Chondrocyte (in vitro differentiated cells): ENCODE measurements around the gene KIAA0040. TPM values are rescaled to one million over a fixed set of nuclear protein-coding genes. Genes with fewer than 3 reads are reported as not detected.

Source experiments
- DNase-seq: peaks from one replicate; pipeline ENCODE4 v3.0.0; 2021; ENCODE audit warnings: mixed read lengths, low spot score
- H3K27ac Mint-ChIP-seq: one replicate; pipeline ENCODE4 v1.8.0; 2021; ENCODE audit warnings: mild to moderate bottlenecking, moderate library complexity, mixed read lengths; ENCODE audit not compliant: unreplicated experiment
- H3K27me3 Mint-ChIP-seq: 2 replicates; pipeline ENCODE4 v1.8.0; 2021; ENCODE audit warnings: low read depth, mixed read lengths
- H3K36me3 Mint-ChIP-seq: 2 replicates; pipeline ENCODE4 v1.8.0; 2021; ENCODE audit warnings: low read depth, mixed read lengths
- H3K4me1 Mint-ChIP-seq: 2 replicates; pipeline ENCODE4 v1.8.0; 2021; ENCODE audit warnings: low read depth, mild to moderate bottlenecking, mixed read lengths
- H3K4me3 Mint-ChIP-seq: one replicate; pipeline ENCODE4 v1.8.0; 2021; ENCODE audit warnings: mild to moderate bottlenecking, moderate library complexity, mixed read lengths; ENCODE audit not compliant: unreplicated experiment
- H3K9me3 Mint-ChIP-seq: 2 replicates; pipeline ENCODE4 v1.8.0; 2021; ENCODE audit warnings: low read depth, mixed read lengths
- CTCF ChIP-seq: fragments of 200-600 bp; sonication (generic); IDR thresholded peaks from 2 replicates; pipeline ENCODE4 v1.5.0; 2021; ENCODE audit warnings: antibody characterized with exemption, mild to moderate bottlenecking, moderate library complexity
- total RNA-seq: library from RNA; stranded (reverse); gene quantifications from 3 replicates; pipeline ENCODE4 v1.2.1, GENCODE V29; 2021

KIAA0040 gene
- total RNA-seq, 1 donor from 2014 or later, result 0.75 TPM

- Mint-ChIP-seq H3K9me3 (peaks cover 2% of the 10 kb centered on the region), H3K36me3 (no peaks in the 10 kb centered on the region), H3K27me3 (peaks cover 10% of the 10 kb centered on the region), H3K4me3 (no peak overlapping the region), H3K27ac (no peak overlapping the region), H3K4me1 (peaks cover 23% of the 10 kb centered on the region)
- DNase-seq, result no peak
- TF ChIP-seq CTCF, result no peak
These were observed 55.2 kb downstream of the KIAA0040 start for GRCh38 chr1:175137369-175137768.

- DNase-seq, result no peak
- no peak for TF ChIP-seq CTCF
- no peak overlapping the region for H3K27ac Mint-ChIP-seq
- H3K4me3 Mint-ChIP-seq, result no peak overlapping the region
- peaks cover 33% of the 10 kb centered on the region for H3K4me1 Mint-ChIP-seq
- no peaks in the 10 kb centered on the region for H3K36me3 Mint-ChIP-seq
- peaks cover 2% of the 10 kb centered on the region for H3K9me3 Mint-ChIP-seq
- H3K27me3 Mint-ChIP-seq, result peaks cover 10% of the 10 kb centered on the region
These were observed 56.3 kb downstream of the KIAA0040 start for GRCh38 chr1:175136246-175136645.

- Mint-ChIP-seq H3K27me3 (peaks cover 10% of the 10 kb centered on the region), H3K4me1 (peaks cover 42% of the 10 kb centered on the region), H3K36me3 (no peaks in the 10 kb centered on the region), H3K9me3 (peaks cover 2% of the 10 kb centered on the region), H3K4me3 (no peak overlapping the region), H3K27ac (peak overlapping the region; percentile 23)
- no peak for DNase-seq
- TF ChIP-seq CTCF, result no peak
These were observed 58.1 kb downstream of the KIAA0040 start for GRCh38 chr1:175134500-175134899.

- TF ChIP-seq CTCF, result no peak
- Mint-ChIP-seq H3K36me3 (no peaks in the 10 kb centered on the region), H3K4me3 (no peak overlapping the region), H3K27ac (peak overlapping the region; percentile 85), H3K27me3 (peaks cover 10% of the 10 kb centered on the region), H3K4me1 (peaks cover 42% of the 10 kb centered on the region), H3K9me3 (peaks cover 2% of the 10 kb centered on the region)
- DNase-seq, result no peak
These were observed 58.7 kb downstream of the KIAA0040 start for GRCh38 chr1:175133673-175134435.

- no peak for DNase-seq
- TF ChIP-seq CTCF, result no peak
- peaks cover 2% of the 10 kb centered on the region for H3K9me3 Mint-ChIP-seq
- H3K27me3 Mint-ChIP-seq, result peaks cover 10% of the 10 kb centered on the region
- peaks cover 38% of the 10 kb centered on the region for H3K4me1 Mint-ChIP-seq
- no peak overlapping the region for H3K4me3 Mint-ChIP-seq
- H3K27ac Mint-ChIP-seq, result peak overlapping the region; percentile 76
- H3K36me3 Mint-ChIP-seq, result no peaks in the 10 kb centered on the region
These were observed 60.1 kb downstream of the KIAA0040 start for GRCh38 chr1:175132436-175132835.
